SK-N-SH treated with all-trans-retinoic acid at 6 μM for 48 hours (cell line): Measurements from ENCODE around the gene PMFBP1.
A peak's percentile ranks its signal among the peaks of the same experiment; 100 is the strongest.

Experiments
- ATAC-seq: fragments of 200-7000 bp; cut with Tn5 transposase; 3 replicates; pipeline ENCODE4 v1.9.1; 2020; ENCODE audit warnings: mild to moderate bottlenecking, moderate library complexity
- ARNTL ChIP-seq: fragments of 450-650 bp; formaldehyde crosslinking; IDR thresholded peaks from 2 replicates; pipeline ENCODE4 v1.5.0; 2020; ENCODE audit warnings: low read depth, mild to moderate bottlenecking, moderate library complexity, borderline replicate concordance
- BACH2 ChIP-seq: fragments of 250-450 bp; sonication (Bioruptor Pico); IDR thresholded peaks from 2 replicates; pipeline ENCODE4 v1.9.0; 2021; ENCODE audit warnings: mild to moderate bottlenecking, borderline replicate concordance
- CSDC2 ChIP-seq: fragments of 250-450 bp; sonication (Bioruptor Pico); IDR thresholded peaks from 2 replicates; pipeline ENCODE4 v1.5.0; 2020; ENCODE audit warnings: mild to moderate bottlenecking, moderate library complexity
- ESRRG ChIP-seq: fragments of 250-450 bp; sonication (Bioruptor Pico); IDR thresholded peaks from 2 replicates; pipeline ENCODE4 v1.6.1; 2021; ENCODE audit warnings: mild to moderate bottlenecking
- GLIS3 ChIP-seq: fragments of 250-450 bp; sonication (Bioruptor Pico); IDR thresholded peaks from 2 replicates; pipeline ENCODE4 v1.5.0; 2020; ENCODE audit warnings: mild to moderate bottlenecking, moderate library complexity
- ISL1 ChIP-seq: fragments of 250-450 bp; sonication (Bioruptor Pico); IDR thresholded peaks from 2 replicates; pipeline ENCODE4 v2.1.2; 2022; ENCODE audit warnings: mild to moderate bottlenecking, moderate library complexity
- OSR1 ChIP-seq: fragments of 250-450 bp; sonication (Bioruptor Pico); IDR thresholded peaks from 2 replicates; pipeline ENCODE4 v1.8.0; 2022; ENCODE audit warnings: moderate library complexity, mild to moderate bottlenecking, inconsistent platforms
- PPARA ChIP-seq: fragments of 250-450 bp; sonication (Bioruptor Pico); IDR thresholded peaks from 2 replicates; pipeline ENCODE4 v1.5.0; 2020; ENCODE audit warnings: mild to moderate bottlenecking, borderline replicate concordance
- RARB ChIP-seq: fragments of 250-450 bp; sonication (Bioruptor Pico); IDR thresholded peaks from 2 replicates; pipeline ENCODE4 v1.8.0; 2021; ENCODE audit warnings: mild to moderate bottlenecking, moderate library complexity
- SNAI2 ChIP-seq: fragments of 250-450 bp; sonication (Bioruptor Pico); IDR thresholded peaks from 2 replicates; pipeline ENCODE4 v1.5.0; 2020; ENCODE audit warnings: mild to moderate bottlenecking, moderate library complexity
- TCF4 ChIP-seq: fragments of 250-450 bp; sonication (Bioruptor Pico); IDR thresholded peaks from 2 replicates; pipeline ENCODE4 v1.8.0; 2021; ENCODE audit warnings: mild to moderate bottlenecking, moderate library complexity, borderline replicate concordance
- TOX ChIP-seq: fragments of 250-450 bp; sonication (Bioruptor Pico); IDR thresholded peaks from 2 replicates; pipeline ENCODE4 v1.8.0; 2021; ENCODE audit warnings: mild to moderate bottlenecking, moderate library complexity, borderline replicate concordance
- ZC3H10 ChIP-seq: fragments of 250-450 bp; sonication (Bioruptor Pico); IDR thresholded peaks from 2 replicates; pipeline ENCODE4 v1.5.1; 2021; ENCODE audit warnings: mild to moderate bottlenecking, moderate library complexity
- ZFP3 ChIP-seq: fragments of 250-450 bp; sonication (Bioruptor Pico); IDR thresholded peaks from 2 replicates; pipeline ENCODE4 v1.5.0; 2020; ENCODE audit warnings: mild to moderate bottlenecking, moderate library complexity
- ZFP30 ChIP-seq: fragments of 450-650 bp; formaldehyde crosslinking; IDR thresholded peaks from 2 replicates; pipeline ENCODE4 v1.5.0; 2022; ENCODE audit warnings: mild to moderate bottlenecking, moderate library complexity
- ZNF565 ChIP-seq: fragments of 450-650 bp; formaldehyde crosslinking; conservative IDR thresholded peaks from 2 replicates; pipeline ENCODE4 v1.5.0; 2020; ENCODE audit warnings: low read depth, mild to moderate bottlenecking, moderate library complexity
- ZNF70 ChIP-seq: fragments of 450-650 bp; formaldehyde crosslinking; IDR thresholded peaks from 2 replicates; pipeline ENCODE4 v1.5.0; 2020; ENCODE audit warnings: mild to moderate bottlenecking, moderate library complexity
- ZNF8 ChIP-seq: fragments of 450-650 bp; formaldehyde crosslinking; IDR thresholded peaks from 2 replicates; pipeline ENCODE4 v1.5.0; 2020; ENCODE audit warnings: mild to moderate bottlenecking, moderate library complexity
- TF ChIP-seq, protein P1 (sequence below): fragments of 250-450 bp; sonication (Bioruptor Pico); IDR thresholded peaks from 2 replicates; pipeline ENCODE4 v1.5.0; 2020; ENCODE audit warnings: mild to moderate bottlenecking, moderate library complexity
- TF ChIP-seq, protein P2 (sequence below): fragments of 250-450 bp; sonication (Bioruptor Pico); IDR thresholded peaks from 2 replicates; pipeline ENCODE4 v1.5.1; 2021; ENCODE audit warnings: mild to moderate bottlenecking, moderate library complexity
- TF ChIP-seq, protein P3 (sequence below): fragments of 250-450 bp; sonication (Bioruptor Pico); IDR thresholded peaks from 2 replicates; pipeline ENCODE4 v1.8.0; 2020; ENCODE audit warnings: mild to moderate bottlenecking, moderate library complexity, borderline replicate concordance
- TF ChIP-seq, protein P4 (sequence below): fragments of 250-450 bp; sonication (Bioruptor Pico); IDR thresholded peaks from 2 replicates; pipeline ENCODE4 v1.5.1; 2020; ENCODE audit warnings: low read depth, mild to moderate bottlenecking, moderate library complexity

Gene PMFBP1

DNA sequence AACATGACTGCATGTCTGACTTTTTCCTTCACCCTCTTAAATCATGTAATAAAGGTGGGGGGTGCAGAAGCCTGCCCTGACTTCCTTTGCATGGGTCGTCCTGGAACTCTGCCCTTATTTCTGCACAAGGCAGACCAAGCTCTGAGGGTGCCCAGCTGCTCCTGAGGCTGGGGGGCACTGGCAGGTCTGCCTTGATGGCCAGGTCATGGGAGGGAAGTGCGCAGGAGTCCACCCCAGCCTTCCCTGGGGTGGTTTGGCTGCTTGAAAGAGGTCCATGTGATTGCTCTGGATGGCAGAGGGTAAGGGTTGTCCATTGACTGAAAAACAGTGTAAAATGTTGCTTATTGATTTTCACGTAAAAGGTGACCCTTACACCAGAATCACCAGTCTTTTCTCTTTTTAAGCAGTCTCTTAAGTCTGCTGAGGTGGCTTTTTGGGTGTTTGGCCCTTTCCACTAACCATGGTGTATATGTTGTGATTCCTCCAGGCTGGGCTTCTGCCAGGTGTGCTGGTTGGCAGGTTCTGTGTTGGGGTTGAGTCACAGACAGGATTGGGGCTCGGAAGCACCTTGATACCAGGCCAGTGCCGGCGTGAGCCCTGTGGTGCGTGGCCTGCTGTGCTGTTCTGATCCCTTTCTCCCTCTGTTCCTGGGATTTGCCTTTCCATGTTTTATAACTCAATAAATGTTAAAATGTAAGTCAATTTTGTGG, 58.9 kb downstream of the PMFBP1 start:
- ATAC-seq, result peak; percentile 15; the same call in 2 of the 3 replicates
- TF ChIP-seq SNAI2 (no peak), TCF4 (CRISPR knock-in tag) (no peak), ESRRG (CRISPR knock-in tag) (no peak), BACH2 (CRISPR knock-in tag) (no peak)
- TF ChIP-seq, protein P1, sequence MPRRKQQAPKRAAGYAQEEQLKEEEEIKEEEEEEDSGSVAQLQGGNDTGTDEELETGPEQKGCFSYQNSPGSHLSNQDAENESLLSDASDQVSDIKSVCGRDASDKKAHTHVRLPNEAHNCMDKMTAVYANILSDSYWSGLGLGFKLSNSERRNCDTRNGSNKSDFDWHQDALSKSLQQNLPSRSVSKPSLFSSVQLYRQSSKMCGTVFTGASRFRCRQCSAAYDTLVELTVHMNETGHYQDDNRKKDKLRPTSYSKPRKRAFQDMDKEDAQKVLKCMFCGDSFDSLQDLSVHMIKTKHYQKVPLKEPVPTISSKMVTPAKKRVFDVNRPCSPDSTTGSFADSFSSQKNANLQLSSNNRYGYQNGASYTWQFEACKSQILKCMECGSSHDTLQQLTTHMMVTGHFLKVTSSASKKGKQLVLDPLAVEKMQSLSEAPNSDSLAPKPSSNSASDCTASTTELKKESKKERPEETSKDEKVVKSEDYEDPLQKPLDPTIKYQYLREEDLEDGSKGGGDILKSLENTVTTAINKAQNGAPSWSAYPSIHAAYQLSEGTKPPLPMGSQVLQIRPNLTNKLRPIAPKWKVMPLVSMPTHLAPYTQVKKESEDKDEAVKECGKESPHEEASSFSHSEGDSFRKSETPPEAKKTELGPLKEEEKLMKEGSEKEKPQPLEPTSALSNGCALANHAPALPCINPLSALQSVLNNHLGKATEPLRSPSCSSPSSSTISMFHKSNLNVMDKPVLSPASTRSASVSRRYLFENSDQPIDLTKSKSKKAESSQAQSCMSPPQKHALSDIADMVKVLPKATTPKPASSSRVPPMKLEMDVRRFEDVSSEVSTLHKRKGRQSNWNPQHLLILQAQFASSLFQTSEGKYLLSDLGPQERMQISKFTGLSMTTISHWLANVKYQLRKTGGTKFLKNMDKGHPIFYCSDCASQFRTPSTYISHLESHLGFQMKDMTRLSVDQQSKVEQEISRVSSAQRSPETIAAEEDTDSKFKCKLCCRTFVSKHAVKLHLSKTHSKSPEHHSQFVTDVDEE (CRISPR knock-in tag), result no peak

DNA sequence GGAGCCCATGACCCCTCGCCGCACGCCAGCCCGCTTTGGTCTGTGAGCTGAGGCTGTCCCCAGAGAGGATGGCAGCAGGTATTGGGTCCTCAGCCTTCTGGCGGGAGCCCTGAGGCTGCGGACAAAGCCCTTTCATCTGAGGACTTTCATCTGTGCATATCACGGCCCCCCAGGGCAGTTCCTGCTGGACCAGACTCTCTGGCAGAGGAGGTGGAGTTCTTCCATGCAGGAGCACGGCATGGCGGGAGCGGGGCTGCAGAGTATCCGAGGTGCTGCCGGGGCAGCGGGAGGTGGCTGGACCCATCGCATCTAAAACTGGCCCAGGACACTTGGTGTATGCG, 59.5 kb downstream of the PMFBP1 start:
- TF ChIP-seq, protein P2, sequence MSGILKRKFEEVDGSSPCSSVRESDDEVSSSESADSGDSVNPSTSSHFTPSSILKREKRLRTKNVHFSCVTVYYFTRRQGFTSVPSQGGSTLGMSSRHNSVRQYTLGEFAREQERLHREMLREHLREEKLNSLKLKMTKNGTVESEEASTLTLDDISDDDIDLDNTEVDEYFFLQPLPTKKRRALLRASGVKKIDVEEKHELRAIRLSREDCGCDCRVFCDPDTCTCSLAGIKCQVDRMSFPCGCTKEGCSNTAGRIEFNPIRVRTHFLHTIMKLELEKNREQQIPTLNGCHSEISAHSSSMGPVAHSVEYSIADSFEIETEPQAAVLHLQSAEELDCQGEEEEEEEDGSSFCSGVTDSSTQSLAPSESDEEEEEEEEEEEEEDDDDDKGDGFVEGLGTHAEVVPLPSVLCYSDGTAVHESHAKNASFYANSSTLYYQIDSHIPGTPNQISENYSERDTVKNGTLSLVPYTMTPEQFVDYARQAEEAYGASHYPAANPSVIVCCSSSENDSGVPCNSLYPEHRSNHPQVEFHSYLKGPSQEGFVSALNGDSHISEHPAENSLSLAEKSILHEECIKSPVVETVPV (CRISPR knock-in tag), result no peak
- TF ChIP-seq ZNF8 (CRISPR knock-in tag) (no peak), GLIS3 (no peak), BACH2 (CRISPR knock-in tag) (no peak), PPARA (CRISPR knock-in tag) (no peak), ESRRG (CRISPR knock-in tag) (no peak), SNAI2 (no peak), ZC3H10 (CRISPR knock-in tag) (no peak), TOX (CRISPR knock-in tag) (no peak), RARB (no peak), ZFP30 (no peak), ZNF565 (no peak), ARNTL (CRISPR knock-in tag) (no peak), ZFP3 (no peak), ISL1 (no peak), CSDC2 (no peak), OSR1 (CRISPR knock-in tag) (no peak)
- TF ChIP-seq, protein P3, sequence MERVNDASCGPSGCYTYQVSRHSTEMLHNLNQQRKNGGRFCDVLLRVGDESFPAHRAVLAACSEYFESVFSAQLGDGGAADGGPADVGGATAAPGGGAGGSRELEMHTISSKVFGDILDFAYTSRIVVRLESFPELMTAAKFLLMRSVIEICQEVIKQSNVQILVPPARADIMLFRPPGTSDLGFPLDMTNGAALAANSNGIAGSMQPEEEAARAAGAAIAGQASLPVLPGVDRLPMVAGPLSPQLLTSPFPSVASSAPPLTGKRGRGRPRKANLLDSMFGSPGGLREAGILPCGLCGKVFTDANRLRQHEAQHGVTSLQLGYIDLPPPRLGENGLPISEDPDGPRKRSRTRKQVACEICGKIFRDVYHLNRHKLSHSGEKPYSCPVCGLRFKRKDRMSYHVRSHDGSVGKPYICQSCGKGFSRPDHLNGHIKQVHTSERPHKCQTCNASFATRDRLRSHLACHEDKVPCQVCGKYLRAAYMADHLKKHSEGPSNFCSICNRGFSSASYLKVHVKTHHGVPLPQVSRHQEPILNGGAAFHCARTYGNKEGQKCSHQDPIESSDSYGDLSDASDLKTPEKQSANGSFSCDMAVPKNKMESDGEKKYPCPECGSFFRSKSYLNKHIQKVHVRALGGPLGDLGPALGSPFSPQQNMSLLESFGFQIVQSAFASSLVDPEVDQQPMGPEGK (CRISPR knock-in tag), result no peak
- TF ChIP-seq, protein P1 (CRISPR knock-in tag), result no peak
- ATAC-seq, result no peak

DNA sequence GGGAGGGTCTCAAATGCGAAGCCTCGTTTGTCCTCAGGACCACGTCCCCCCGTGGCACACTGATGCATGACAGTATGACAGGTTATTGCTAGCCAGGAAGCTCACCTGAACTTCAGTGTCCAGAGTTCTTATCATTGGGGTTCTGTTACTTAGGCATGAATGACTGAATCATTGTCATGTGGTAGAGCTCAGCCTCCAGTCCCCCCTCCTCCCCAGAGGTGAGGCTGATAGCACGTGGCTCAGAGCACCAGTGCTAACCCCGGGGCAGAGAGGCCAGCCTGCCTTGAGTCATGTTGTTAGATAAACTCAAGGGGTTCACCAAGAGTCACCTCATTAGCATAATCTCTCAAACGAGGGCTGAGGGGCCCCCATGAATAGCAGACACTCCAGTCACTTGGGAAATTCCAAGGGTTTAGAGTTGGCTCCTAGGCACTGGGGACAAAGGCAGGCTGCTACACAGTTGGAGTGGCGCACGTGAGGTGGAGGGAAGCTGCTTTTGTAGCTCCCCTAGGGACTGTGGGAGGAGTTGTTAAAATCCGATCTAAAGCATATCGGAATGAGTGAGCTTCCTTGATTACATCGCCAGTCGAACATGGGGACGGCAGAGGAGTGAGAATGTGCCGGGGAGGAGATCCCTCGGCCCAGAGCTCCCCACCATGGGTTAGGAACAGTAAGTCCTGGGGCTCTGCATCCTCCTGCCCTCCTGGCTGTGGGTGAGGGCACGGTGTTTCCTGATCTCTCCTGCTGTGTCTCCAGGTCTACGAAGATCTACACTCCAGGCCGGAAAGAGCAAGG, 60.1 kb downstream of the PMFBP1 start:
- TF ChIP-seq ZC3H10 (CRISPR knock-in tag) (no peak), BACH2 (CRISPR knock-in tag) (no peak), ZNF565 (no peak), TCF4 (CRISPR knock-in tag) (no peak), GLIS3 (no peak), RARB (no peak), ZNF70 (CRISPR knock-in tag) (no peak), ZNF8 (CRISPR knock-in tag) (no peak), ARNTL (CRISPR knock-in tag) (no peak), SNAI2 (no peak)
- TF ChIP-seq, protein P1 (CRISPR knock-in tag), result no peak
- TF ChIP-seq, protein P4, sequence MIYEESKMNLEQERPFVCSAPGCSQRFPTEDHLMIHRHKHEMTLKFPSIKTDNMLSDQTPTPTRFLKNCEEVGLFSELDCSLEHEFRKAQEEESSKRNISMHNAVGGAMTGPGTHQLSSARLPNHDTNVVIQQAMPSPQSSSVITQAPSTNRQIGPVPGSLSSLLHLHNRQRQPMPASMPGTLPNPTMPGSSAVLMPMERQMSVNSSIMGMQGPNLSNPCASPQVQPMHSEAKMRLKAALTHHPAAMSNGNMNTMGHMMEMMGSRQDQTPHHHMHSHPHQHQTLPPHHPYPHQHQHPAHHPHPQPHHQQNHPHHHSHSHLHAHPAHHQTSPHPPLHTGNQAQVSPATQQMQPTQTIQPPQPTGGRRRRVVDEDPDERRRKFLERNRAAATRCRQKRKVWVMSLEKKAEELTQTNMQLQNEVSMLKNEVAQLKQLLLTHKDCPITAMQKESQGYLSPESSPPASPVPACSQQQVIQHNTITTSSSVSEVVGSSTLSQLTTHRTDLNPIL (CRISPR knock-in tag), result no peak
- TF ChIP-seq, all 23 proteins: peak for 0
- no peak for ATAC-seq
